ENCODE results near the gene DOK7. TPM values are rescaled to one million over a fixed set of nuclear protein-coding genes. Genes with fewer than 3 reads are reported as not detected.

The DOK7 gene
- total and polyA plus RNA-seq, 4 donors, result 0.13 to 0.84 (median 0.46) TPM

GRCh38 chr4:3446631-3447320 lies 16.3 kb upstream of the DOK7 start:
- DNase-seq (ENCODE audit: low spot score), result no peak
- 95% methylated on average over 22 of the region's 22 CpGs for WGBS
- H3K36me3 ChIP-seq (ENCODE audit: control insufficient read depth in 4 of 4, insufficient read depth in 3 of 4, low read depth in 1 of 4, low read length in 3 of 4), result peaks cover 0 to 21% (median 8%) of the 10 kb centered on the region in 4 donors

More at GRCh38 chr4:3446631-3447320, 16.3 kb upstream of the DOK7 start:
- H3K9me3 ChIP-seq (ENCODE audit: control insufficient read depth in 4 of 4, low read length in 3 of 4), result no peaks in the 10 kb centered on the region
- no peak overlapping the region for H3K9ac ChIP-seq (ENCODE audit: low read depth in 1 of 2, low read length in 2 of 2)
- H3K4me1 ChIP-seq (ENCODE audit: control insufficient read depth in 4 of 4, insufficient read depth in 4 of 4, low read length in 3 of 4), result peaks cover 2 to 16% (median 8%) of the 10 kb centered on the region in 4 donors
- no peak for TF ChIP-seq REST (IDR thresholded peaks at IDR 0.05)
- TF ChIP-seq JUND (IDR thresholded peaks at IDR 0.05), result no peak
- no peak for TF ChIP-seq GABPA (IDR thresholded peaks at IDR 0.05 in 1 of 2, conservative IDR thresholded peaks at IDR 0.05 in 1 of 2)
- TF ChIP-seq FOXA1 (IDR thresholded peaks at IDR 0.05), result no peak
- TF ChIP-seq RXRA (IDR thresholded peaks at IDR 0.05), result no peak
- no peak for TF ChIP-seq TAF1 (conservative IDR thresholded peaks at IDR 0.05)
- TF ChIP-seq NR2F2 (IDR thresholded peaks at IDR 0.05), result no peak
- no peak for TF ChIP-seq EGR1 (IDR thresholded peaks at IDR 0.05; ENCODE audit: low read depth in 2 of 2)
- TF ChIP-seq ATF3 (IDR thresholded peaks at IDR 0.05), result no peak
- TF ChIP-seq SP1 (IDR thresholded peaks at IDR 0.05), result no peak
- TF ChIP-seq ZBTB33 (IDR thresholded peaks at IDR 0.05), result no peak
- no peak for TF ChIP-seq HNF4A (conservative IDR thresholded peaks at IDR 0.05)
- TF ChIP-seq MAX (IDR thresholded peaks at IDR 0.05), result no peak
- TF ChIP-seq CTCF (IDR thresholded peaks at IDR 0.05; ENCODE audit: low read depth, low read length, missing input control), result no peak
- no peak for TF ChIP-seq YY1 (IDR thresholded peaks at IDR 0.05)
- H3K4me3 ChIP-seq (ENCODE audit: low read depth in 1 of 3, low read length in 3 of 3), result no peak overlapping the region
- no peak overlapping the region for H3K27ac ChIP-seq (ENCODE audit: low read depth in 1 of 2, low read length in 2 of 2)
- no peaks in the 10 kb centered on the region for H3K27me3 ChIP-seq (ENCODE audit: control insufficient read depth in 4 of 4, insufficient read depth in 4 of 4, low read length in 3 of 4)
